Measurements from ENCODE around the gene TLR6.

Gene TLR6

DNA sequence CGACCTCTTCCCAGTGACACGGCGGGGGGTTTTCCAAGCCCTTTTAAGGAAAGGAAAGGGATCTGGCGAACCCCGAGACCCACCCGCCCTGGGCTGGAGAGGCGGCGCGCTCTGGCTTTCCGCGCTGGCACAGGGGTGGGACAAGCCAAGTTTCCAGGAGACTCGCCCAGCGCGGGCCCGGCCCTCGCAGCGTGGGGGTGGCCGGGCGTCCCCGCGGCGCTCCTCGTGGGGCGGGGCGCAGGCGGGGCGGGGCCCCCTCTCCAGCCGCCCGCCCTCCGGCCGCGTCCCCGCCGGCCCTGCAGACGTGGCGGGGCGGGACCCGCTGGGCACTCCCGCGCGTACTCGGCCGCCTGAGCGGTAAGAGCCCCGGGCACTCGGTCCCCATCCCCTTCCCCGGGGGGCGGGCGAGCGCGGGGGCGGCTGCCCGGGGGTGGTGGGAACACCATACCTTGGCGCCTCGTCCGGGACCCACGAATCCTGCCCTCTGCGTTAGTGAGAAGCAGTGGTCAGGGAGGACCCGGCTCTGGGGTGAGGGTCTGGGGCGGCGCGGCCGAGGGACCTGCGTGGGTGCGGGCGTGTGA lies 11.0 kb upstream of the TLR6 start, which contains the start of gene FAM114A1:
TSS of gene FAM114A1 (plus strand) at position 329 of the 581 bp plus-strand sequence. CDS start 10,273 bp downstream, outside the sequence.
- DNase-seq, result no peak

DNA sequence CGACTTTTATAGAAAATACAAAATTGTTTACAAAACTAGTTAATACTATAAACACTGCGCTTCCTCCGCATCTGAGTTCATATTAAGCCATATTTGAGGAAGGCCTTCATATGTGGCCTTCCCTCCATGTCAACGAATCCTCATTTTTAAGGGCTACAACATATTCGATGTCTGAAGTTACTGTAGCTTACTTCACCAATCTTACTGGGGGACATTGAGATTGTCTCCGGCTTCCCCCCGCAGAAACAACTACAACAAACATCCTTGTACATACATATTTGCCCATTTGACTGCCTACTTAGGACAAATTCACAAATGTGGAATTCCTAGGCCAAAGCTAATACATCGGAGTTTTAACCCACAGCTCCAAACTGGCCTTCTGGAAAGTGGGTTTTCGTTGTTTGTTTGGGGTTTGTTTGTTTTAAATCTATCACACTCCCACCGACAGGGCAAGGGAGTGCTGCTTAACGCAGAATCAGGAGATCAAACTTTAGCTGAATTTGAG lies 10.4 kb upstream of the TLR6 start:
- no peak for DNase-seq

DNA sequence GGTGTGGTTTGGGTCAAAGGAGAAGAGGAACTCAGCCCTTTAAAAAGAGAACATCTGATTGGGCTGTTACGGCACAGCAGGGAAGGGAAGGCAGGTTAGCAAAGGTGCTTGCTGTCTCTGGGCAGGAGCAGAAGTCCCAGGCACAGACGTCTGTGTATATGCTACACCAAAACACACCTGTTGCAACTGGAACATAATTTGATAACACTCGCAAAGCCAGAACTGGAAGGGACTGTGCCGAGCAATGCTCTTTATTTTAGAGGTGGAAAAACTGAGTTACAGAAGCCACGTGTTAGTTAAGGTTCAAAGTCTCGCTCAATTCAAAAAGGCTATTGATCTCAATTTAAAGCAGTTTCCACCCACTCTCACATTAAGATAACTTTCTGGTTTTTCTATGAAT lies 8.8 kb upstream of the TLR6 start:
- no peak for DNase-seq

DNA sequence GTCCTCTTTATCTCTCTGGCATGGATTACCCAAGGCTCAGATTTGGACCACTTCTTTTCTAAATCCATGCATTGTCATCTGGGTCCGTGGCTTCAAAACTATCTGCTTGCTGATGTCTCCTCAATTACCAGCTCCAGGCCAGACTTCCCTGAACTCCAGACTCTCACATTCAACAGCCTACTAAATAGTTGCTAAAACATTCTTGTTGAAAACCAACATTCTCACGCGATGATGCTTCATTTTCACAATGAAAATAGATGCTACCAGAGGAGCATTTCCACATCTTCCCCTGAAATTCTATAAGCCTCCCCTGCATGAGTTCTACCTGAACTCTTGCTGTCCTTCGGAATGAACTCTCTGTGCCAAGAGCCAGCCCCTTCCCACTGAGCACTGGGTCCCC lies 5.2 kb upstream of the TLR6 start:
- DNase-seq, result no peak

DNA sequence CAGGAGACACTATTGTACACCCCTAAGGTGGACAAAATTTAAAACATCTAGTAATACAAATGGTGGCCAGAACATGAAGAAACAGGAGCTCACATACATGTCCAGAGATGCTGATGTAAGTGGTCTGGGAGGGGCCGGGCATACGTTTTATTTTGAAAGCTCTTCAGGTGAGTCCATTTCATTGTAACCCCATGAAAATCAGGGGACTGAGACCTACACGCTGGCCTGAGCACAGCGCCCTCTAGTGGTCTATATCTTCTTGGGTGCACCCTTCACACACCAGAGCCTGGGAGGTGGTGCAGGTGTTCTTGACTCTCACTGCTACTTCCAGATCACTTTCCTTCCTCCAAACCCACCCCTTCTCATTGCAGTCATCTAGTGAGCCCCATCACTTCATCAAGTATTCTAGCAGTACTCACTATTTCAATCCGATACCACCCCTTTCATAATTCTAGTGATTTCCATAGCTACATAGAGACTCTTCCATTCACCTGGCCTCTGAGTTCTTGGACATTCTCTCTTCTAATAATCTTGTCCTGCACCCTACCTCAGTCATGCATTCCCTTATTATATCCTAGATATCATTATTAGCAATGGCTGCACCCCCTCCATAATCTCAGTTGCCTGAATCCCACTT lies 4.3 kb upstream of the TLR6 start:
- DNase-seq, result peak; percentile 50

DNA sequence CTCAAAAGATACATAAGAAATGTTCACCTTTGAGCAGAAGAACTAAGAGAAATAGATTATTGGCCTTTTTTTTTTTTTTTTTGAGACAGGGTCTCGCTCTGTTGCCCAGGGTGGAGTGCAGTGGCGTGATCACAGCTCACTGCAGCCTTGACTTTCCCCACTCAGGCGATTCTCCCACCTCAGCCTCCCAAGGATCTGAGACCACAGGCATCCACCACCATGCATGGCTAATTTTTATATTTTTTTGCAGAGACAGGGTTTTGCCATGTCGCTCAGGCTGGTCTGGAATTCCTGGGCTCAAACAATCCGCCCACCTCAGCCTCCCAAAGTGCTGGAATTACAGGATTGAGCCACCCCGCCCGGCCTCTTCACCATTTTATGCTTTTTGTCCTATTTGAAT lies 2.9 kb upstream of the TLR6 start:
- DNase-seq, result no peak

DNA sequence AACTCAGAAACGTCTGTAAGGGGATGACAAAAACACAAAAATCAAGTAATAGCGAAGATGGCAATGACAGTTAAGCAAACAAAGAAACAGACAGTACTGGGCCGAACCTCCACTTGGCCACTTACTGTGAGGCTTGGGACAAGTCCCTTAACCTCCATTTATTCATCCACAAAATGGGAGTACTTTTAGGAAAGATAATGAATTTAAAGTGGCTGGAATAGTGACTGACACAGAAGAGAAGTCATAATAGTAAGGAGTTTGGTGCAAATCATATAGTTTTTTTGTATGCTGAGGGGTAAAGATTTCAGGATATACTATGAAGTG lies 1.4 kb upstream of the TLR6 start:
- DNase-seq, result no peak

DNA sequence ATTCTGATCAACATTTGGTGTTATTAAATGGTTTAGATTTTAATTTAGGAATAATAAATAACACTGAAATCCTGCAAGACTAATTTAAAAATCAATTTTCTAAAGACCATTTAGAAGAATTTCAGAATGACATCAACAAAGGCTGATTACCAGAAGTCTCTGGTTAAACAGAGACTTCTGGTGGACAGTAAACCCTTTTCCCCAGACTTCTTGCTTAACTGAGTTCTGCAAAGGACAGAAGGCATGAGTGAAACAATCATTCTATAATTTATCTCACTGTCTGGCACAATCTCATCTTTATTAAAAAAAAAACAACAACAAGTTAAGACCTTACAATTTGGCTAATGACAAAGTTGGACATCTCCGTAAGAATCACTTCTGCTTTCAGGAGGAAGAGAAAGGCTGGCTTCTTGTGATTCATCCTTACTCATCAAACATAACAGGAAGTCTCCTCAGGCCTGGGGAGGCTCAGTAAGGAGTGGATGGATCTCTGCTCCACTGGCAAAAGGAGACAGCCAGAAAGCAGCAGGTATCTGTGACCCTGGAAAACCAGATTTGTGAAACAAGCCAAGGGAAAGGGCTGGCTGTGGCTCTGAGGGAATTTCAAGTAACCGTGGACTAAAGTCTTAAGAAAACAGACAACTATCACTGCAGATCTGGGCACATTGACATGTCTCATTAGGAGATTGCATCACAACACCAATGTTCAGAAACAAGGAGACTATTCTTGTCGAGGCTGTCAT lies 908 bp upstream of the TLR6 start:
- no peak for DNase-seq

DNA sequence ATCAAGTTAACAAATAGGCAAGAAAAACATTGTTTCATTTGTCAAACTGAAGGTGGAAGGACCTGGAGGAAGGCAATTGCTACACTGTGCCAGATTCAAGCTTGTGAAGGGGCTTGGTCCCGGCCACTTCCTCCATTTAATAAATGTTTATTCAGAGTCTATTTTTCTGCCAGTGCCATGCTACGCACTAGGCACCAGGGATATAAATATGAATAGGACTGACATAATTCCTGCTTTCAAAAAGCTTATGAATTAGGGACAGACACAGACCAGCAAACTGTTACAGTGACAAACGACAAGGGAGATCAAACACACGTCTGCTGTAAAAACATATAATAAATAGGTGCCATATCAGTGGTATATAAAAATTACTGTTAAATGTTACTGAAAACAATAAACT lies 571 bp downstream of the TLR6 start:
- DNase-seq, result no peak

DNA sequence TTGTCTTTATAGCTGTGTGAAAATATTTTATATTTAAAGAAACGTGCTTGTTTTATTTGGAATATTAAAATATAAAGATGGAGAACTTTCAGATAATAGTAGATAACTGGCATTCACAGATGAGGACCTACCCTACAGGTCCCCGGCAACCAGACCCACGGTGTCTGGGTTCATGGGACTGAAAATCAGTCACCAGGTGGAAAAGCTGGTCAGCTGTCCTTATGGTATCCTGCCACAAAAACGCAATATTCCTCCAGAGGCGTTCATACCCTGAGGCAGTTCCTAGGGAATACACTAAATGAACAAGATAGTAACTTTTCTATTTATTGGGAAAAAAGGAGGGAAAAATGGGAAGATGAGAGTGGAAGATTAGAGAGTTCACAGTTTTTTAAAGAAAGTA lies 1.2 kb downstream of the TLR6 start:
- no peak for DNase-seq

DNA sequence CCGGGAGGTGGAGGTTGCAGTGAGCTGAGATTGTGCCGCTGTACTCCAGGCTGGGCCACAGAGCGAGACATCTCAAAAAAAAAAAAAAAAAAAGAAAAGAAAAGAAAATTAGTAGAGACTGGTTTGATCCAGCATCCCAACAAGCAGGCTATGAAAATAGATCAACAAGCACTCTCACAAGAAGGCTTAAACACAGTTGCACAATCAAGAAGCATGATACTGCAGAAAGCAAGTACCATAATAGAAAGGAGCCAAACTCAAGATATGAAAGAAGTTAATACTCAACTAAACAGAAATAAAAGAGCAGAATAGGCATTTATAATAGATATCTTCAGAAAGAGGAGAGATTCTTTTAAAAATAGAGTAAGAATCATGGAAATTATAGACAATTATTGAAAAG lies 10.6 kb downstream of the TLR6 start:
- no peak for DNase-seq

DNA sequence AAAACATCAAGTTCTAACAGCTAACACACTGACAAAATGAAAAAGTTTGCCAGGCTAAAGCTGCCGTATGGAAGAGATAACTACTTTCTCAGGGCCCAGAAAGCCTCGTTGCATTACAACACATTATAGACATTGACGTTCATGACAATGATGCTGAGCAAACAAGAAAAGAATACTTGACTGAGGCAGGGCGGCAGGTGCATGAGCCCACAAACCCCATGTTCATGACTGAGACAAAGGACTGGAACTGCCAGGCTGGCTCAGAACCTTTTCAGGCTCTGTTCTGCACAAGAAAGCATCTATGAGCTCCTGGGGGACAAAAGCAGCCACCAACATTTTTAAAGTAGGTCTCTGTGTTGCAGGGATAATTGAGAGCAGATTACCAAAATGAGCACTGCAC lies 13.6 kb downstream of the TLR6 start:
- DNase-seq, result no peak

DNA sequence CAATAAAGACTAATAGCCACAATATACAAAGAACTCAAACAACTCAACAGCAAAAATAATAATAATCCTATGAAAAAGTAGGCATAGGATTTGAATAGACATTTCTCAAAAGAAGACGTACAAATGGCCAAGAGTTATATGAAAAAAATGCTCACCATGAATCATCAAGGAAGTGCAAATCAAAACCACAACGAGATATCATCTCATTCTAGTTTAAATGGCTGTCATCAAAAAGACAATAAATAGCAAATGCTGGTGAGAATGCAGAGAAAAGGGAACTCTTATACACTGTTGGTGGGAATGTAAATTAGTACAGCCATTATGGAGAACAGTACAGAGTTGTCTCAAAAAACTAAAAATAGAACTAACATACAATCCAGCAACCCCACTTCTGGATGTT lies 18.8 kb downstream of the TLR6 start:
- DNase-seq, result peak; percentile 65

DNA sequence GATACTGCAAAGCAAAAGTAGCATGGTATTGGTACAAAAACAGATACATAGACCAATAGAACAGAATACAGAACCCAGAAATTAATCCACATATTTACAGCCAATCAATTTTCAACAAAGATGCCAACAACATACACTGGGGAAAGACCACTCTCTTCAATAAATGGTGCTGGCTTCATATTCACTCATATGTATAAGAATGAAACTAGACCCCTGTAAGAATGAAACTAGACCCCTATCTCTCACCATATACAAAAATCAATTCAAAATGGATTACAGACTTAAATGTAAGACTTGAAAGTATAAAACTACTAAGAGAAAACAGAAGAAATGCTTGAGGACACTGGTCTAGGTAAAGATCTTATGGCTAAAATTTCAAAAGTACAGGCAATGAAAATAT lies 19.3 kb downstream of the TLR6 start:
- no peak for DNase-seq

DNA sequence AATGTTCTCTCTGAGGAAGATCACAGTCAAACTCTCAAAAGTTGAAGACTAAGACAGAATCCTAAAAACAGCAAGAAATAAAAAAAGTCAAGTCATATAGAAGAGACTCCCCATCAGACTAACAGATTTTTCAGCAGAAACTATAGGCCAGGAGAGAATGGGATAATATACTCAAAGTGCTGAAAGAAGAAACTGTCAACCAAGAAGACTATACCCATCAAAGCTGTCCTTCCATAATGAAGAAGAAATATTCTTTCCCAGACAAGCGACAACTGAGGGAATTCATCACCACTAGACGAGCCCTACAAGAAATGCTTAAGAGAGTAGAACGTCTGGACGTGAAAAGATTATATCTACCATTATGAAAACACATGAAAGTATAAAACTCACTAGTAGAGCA lies 22.0 kb downstream of the TLR6 start:
- DNase-seq, result no peak

DNA sequence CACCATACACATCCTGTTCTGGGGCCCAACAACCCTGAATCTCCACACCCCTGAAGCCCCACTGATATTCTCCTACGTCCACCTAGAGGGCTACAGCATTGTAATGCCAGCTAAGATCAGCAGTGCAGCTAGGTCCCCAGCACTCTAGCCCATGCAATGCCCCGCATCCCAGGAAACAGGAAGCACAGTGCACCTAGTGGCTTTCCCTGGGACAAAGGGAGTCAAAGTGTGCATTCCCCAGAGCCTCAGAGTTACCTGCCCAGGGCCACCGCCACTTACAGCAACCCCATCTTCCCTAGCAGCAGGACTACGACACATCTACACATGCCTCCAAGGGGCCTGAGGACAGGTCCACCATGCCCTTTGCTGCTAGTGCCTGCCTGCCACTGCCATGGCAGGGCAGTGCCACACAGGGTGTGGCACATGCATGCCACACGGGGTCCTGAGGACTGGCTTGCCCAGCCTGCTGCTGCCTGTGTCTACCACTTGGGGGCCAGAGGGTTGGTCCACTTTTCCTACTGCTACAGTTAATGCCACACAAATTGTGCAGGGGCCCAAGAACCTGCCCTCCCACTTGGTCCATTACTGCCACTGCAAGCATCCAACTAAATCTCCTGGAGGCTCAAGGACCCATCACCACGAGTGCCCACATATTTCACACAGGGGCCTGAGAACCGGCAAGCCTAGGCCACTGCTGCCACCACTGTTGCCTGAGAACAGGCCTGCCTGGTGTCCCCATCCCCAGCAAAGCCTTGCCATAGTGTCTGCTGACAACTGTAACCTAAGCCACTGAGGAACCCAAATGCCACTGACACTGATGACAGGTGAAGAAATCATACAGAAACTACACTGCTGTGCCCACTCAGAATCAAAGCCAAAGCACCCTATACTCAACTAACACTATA lies 23.7 kb downstream of the TLR6 start:
- no peak for DNase-seq

DNA sequence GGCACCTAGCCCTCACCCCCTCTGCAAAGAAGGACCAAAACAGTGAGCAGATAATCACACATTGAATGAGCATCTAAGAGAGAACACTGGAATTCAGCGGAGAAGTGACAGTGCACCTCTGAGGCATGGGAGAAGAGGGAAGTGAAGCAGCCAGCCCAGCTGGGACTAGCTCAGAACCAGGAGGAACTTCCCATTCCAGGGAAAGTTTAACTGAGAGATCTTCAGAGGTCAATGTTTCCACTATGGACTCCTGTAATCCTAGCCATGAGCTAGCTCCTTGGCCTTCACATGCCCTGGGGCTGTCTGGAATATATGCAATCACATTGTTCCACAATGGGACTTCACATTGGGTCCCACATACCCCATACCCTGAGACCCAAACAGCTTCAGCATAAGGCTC lies 24.4 kb downstream of the TLR6 start:
- DNase-seq, result no peak

DNA sequence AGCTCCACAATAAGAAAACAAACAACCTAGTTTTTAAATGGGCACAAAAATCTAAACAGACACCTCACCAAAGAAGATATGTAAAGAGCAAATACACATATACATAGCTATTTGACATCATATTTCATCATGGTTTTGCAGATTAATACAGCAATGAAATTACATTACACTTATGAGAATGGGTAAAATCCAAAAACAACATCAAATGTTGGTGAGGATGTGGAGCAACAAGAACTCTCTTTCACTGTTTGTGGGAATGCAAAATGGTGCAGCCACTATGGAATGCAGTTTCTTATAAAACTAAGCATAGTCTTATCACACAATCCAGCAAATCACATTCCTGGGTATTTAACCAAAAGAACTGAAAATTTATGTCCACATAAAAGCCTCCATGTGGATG lies 25.0 kb downstream of the TLR6 start:
- DNase-seq, result no peak

DNA sequence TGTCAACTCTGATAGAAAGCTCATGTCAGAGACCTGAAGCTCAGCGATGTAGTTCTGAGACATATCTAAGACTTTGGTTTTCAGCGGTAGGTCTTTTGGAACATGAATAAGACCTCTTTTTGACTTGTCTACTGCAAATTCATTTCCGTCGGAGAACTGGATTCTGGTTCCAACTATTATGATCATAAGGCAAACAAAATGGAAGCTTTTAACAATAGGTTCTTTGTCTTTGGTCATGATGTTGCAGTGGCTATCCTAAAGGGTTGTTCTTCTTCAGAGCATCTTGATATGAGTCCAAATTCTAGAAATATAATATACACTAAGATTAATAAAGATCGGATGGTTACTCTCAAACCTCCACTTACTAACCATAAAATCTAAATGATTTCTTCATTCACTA lies 27.4 kb downstream of the TLR6 start:
- DNase-seq, result no peak

DNA sequence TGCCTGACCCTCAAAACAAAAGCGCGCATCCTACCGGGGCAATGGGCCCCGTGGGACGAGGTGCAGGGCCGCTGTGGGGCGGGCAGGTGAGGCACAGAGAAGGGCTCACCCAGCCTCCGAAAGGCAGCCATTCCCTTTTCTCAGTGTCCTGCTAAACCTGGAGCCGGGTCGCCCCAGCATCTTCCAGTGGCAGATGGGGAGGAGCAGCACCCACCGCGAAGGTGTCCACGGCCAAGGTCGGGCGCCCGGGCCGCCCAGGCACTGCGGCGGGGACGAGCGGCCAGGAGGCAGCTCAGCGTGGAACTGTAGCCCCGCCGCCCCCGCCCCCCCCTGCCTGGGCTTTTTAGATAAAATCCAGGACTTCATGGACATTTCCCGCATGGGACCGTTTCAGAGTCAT lies 32.9 kb downstream of the TLR6 start:
- no peak for DNase-seq

DNA sequence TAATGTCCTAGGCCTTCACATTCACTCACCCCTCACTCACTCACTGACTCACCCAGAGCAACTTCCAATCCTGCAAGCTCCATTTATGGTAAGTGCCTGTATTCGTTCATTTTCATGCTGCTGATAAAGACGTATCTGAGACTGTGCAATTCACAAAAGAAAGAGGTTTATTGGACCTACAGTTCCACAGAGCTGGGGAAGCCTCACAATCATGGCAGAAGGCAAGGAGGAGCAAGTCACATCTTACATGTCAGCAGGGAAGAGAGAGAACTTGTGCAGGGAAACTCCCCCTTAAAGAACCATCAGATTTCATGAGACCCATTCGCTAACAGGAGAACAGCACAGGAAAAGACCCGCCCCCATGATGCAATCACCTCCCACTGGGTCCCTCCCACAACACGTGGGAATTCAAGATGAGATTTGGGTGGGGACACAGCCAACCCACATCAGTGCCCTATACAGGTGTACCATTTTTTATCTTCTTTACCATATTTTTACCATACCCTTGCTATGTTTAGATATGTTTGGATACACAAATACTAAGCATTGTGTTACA lies 33.8 kb downstream of the TLR6 start:
- no peak for DNase-seq

DNA sequence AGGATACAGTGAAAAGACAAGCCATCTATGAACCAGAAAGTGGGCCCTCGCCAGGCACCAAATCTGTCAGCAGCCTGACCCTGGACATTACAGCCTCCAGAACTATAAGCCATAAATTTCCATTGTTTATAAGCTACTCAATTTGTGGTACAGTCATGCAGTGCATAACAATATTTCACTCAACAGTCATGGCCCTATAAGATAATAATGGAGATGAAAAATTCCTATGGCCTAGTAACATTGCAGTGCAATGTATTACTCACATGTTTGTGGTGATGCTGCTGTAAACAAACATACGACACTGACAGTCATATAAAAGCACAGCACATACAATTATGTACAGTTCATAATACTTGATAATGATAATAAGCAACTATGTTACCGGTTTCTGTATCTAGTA lies 34.9 kb downstream of the TLR6 start:
- no peak for DNase-seq
